H9 (cell line): ENCODE data around the gene TACR1. TPM values are rescaled to one million over a fixed set of nuclear protein-coding genes. Genes with fewer than 3 reads are reported as not detected.

Experiments
- DNase-seq: peaks from one replicate; pipeline ENCODE4 v3.0.0-alpha.2; 2017
- H2AFZ ChIP-seq: one replicate; pipeline ENCODE4 v1.6.1; 2013; ENCODE audit warnings: mild to moderate bottlenecking, low read length, control low read depth, moderate library complexity
- H2AK5ac ChIP-seq: 2 replicates; pipeline ENCODE4 v1.6.1; 2013; ENCODE audit warnings: low read length, control low read depth, mixed read lengths; ENCODE audit not compliant: insufficient read length
- H2BK120ac ChIP-seq: one replicate; pipeline ENCODE4 v1.6.1; 2013; ENCODE audit warnings: low read depth, mild to moderate bottlenecking, low read length, control low read depth, inconsistent platforms; ENCODE audit not compliant: poor library complexity, severe bottlenecking
- H2BK12ac ChIP-seq: 2 replicates; pipeline ENCODE4 v1.6.1; 2013; ENCODE audit warnings: low read length, control low read depth, mixed read lengths, low read depth; ENCODE audit not compliant: insufficient read length
- H2BK15ac ChIP-seq: 2 replicates; pipeline ENCODE4 v1.6.1; 2013; ENCODE audit warnings: low read depth, low read length, control low read depth
- H2BK20ac ChIP-seq: one replicate; pipeline ENCODE4 v1.6.1; 2013; ENCODE audit warnings: low read depth, mild to moderate bottlenecking, low read length, control low read depth, inconsistent platforms; ENCODE audit not compliant: poor library complexity, severe bottlenecking
- H2BK5ac ChIP-seq: 2 replicates; pipeline ENCODE4 v1.6.1; 2013; ENCODE audit warnings: low read length, control low read depth, mixed read lengths; ENCODE audit not compliant: insufficient read length
- H3K14ac ChIP-seq: 2 replicates; pipeline ENCODE4 v1.6.1; 2013; ENCODE audit warnings: low read length, control low read depth; ENCODE audit not compliant: insufficient read depth
- H3K18ac ChIP-seq: 2 replicates; pipeline ENCODE4 v1.6.1; 2013; ENCODE audit warnings: low read depth, mild to moderate bottlenecking, mixed read lengths, low read length, control low read depth; ENCODE audit not compliant: insufficient read length
- H3K23ac ChIP-seq: 2 replicates; pipeline ENCODE4 v1.6.1; 2013; ENCODE audit warnings: low read length, control low read depth, mixed read lengths, low read depth; ENCODE audit not compliant: insufficient read length
- H3K23me2 ChIP-seq: 2 replicates; pipeline ENCODE4 v1.6.1; 2013; ENCODE audit warnings: low read depth, mild to moderate bottlenecking, mixed read lengths, low read length, control low read depth; ENCODE audit not compliant: insufficient read length, poor library complexity, severe bottlenecking
- H3K27ac ChIP-seq: 2 replicates; pipeline ENCODE4 v1.5.1; 2013; ENCODE audit warnings: low read length, control low read depth, mixed read lengths, low read depth; ENCODE audit not compliant: insufficient read length
- H3K27me3 ChIP-seq: 2 replicates; pipeline ENCODE4 v1.6.1; 2013; ENCODE audit warnings: low read length, control low read depth, inconsistent platforms; ENCODE audit not compliant: insufficient read depth
- H3K4ac ChIP-seq: 2 replicates; pipeline ENCODE4 v1.6.1; 2013; ENCODE audit warnings: low read depth, mild to moderate bottlenecking, control low read depth, inconsistent platforms, low read length, moderate library complexity
- H3K4me1 ChIP-seq: 2 replicates; pipeline ENCODE4 v1.6.1; 2013; ENCODE audit warnings: low read length, control low read depth, inconsistent platforms; ENCODE audit not compliant: insufficient read depth
- H3K4me2 ChIP-seq: 2 replicates; pipeline ENCODE4 v1.6.1; 2013; ENCODE audit warnings: low read length, control low read depth, mixed read lengths; ENCODE audit not compliant: insufficient read length, insufficient read depth
- H3K56ac ChIP-seq: 2 replicates; pipeline ENCODE4 v1.6.1; 2013; ENCODE audit warnings: low read depth, mild to moderate bottlenecking, mixed read lengths, low read length, control low read depth; ENCODE audit not compliant: insufficient read length
- H3K79me1 ChIP-seq: 2 replicates; pipeline ENCODE4 v1.6.1; 2013; ENCODE audit warnings: low read depth, mild to moderate bottlenecking, moderate library complexity, low read length, control low read depth, inconsistent platforms; ENCODE audit not compliant: insufficient read depth, poor library complexity, severe bottlenecking
- H3K79me2 ChIP-seq: 2 replicates; pipeline ENCODE4 v1.6.1; 2013; ENCODE audit warnings: low read length, control low read depth, inconsistent platforms; ENCODE audit not compliant: insufficient read depth
- H3K9ac ChIP-seq: 2 replicates; pipeline ENCODE4 v1.6.1; 2013; ENCODE audit warnings: low read length, control low read depth, mixed read lengths; ENCODE audit not compliant: insufficient read length; ENCODE audit errors: extremely low read depth
- H3K9me3 ChIP-seq: one replicate; pipeline ENCODE4 v1.6.1; 2013; ENCODE audit warnings: low read depth, low read length, inconsistent platforms; ENCODE audit not compliant: control insufficient read depth
- H3T11ph ChIP-seq: one replicate; pipeline ENCODE4 v1.6.1; 2013; ENCODE audit warnings: mild to moderate bottlenecking, low read length, control low read depth, inconsistent platforms
- H4K20me1 ChIP-seq: one replicate; pipeline ENCODE4 v1.6.1; 2013; ENCODE audit not compliant: control insufficient read depth, insufficient read length, insufficient read depth
- H4K5ac ChIP-seq: 2 replicates; pipeline ENCODE4 v1.6.1; 2013; ENCODE audit warnings: low read depth, mild to moderate bottlenecking, mixed read lengths, low read length, control low read depth; ENCODE audit not compliant: insufficient read length
- H4K8ac ChIP-seq: replicated peaks from 2 replicates; pipeline ENCODE4 v1.6.1; 2013; ENCODE audit warnings: low read length, control low read depth, mixed read lengths, low read depth; ENCODE audit not compliant: insufficient read length
- H4K91ac ChIP-seq: 2 replicates; pipeline ENCODE4 v1.6.1; 2013; ENCODE audit warnings: low read depth, mild to moderate bottlenecking, moderate library complexity, mixed read lengths, low read length, control low read depth; ENCODE audit not compliant: insufficient read length
- H3K27ac Mint-ChIP-seq, 3 experiments: 2 replicates in 2 of 3; 3 replicates in 1 of 3; pipeline ENCODE4 v1.8.0; 2020 to 2021; ENCODE audit warnings: mixed read lengths in 3 of 3, mild to moderate bottlenecking in 1 of 3, moderate library complexity in 1 of 3
- H3K27me3 Mint-ChIP-seq: 2 replicates; pipeline ENCODE4 v1.8.0; 2021; ENCODE audit warnings: low read depth, mild to moderate bottlenecking, moderate library complexity, mixed read lengths
- H3K36me3 Mint-ChIP-seq, 3 experiments: 2 replicates in 2 of 3; 3 replicates in 1 of 3; pipeline ENCODE4 v1.8.0; 2020 to 2021; ENCODE audit warnings: low read depth in 3 of 3, mixed read lengths in 3 of 3; ENCODE audit not compliant: insufficient read depth in 1 of 3
- H3K4me1 Mint-ChIP-seq, 2 experiments: 2 replicates each; pipeline ENCODE4 v1.8.0; 2020; ENCODE audit warnings: mixed read lengths in 2 of 2
- H3K4me3 Mint-ChIP-seq, 2 experiments: 2 replicates in 1 of 2; 3 replicates in 1 of 2; pipeline ENCODE4 v1.8.0; 2020 to 2021; ENCODE audit warnings: mild to moderate bottlenecking in 2 of 2, mixed read lengths in 2 of 2, moderate library complexity in 1 of 2
- H3K9me3 Mint-ChIP-seq, 2 experiments: 2 replicates in 1 of 2; 3 replicates in 1 of 2; pipeline ENCODE4 v1.8.0; 2020; ENCODE audit warnings: mild to moderate bottlenecking in 2 of 2, mixed read lengths in 2 of 2, moderate library complexity in 1 of 2
- CTCF ChIP-seq: fragments of 200-600 bp; sonication (generic); conservative IDR thresholded peaks from 3 replicates; pipeline ENCODE4 v1.8.0; 2021; ENCODE audit warnings: antibody characterized with exemption, mild to moderate bottlenecking
- WGBS: extraction: QIAGEN DNeasy Blood & Tissue Kit; methylation state at CpG from one replicate; pipeline ENCODE4 v1.1.7; 2013; ENCODE audit warnings: missing lambda C conversion rate, low lambda C conversion rate, mixed read lengths; ENCODE audit not compliant: insufficient read length; ENCODE audit errors: extremely low coverage; 5-methylcytosine and 5-hydroxymethylcytosine counted together
- total RNA-seq: library from RNA; stranded (reverse); gene quantifications from 2 replicates; pipeline ENCODE4 v1.2.1, GENCODE V29; 2021

TACR1 gene
- total RNA-seq, 1 experiment from 2014 or later = 1.4 TPM

- no peak overlapping the region for H2BK5ac ChIP-seq
- no peak overlapping the region for H3T11ph ChIP-seq
- H3K4me1 ChIP-seq = no peaks in the 10 kb centered on the region
- DNase-seq = no peak
- H2BK20ac ChIP-seq = no peak overlapping the region
- H3K23ac ChIP-seq = no peak overlapping the region
- no peaks in the 10 kb centered on the region for H3K79me1 ChIP-seq
- WGBS = no CpG with 5 or more reads among the region's 9 CpGs
- no peak overlapping the region for H3K56ac ChIP-seq
- H2BK12ac ChIP-seq = no peak overlapping the region
- H3K27me3 ChIP-seq = no peaks in the 10 kb centered on the region
- H3K4me3 Mint-ChIP-seq = no peak overlapping the region
- no peak overlapping the region for H3K4me2 ChIP-seq
- H3K18ac ChIP-seq = no peak overlapping the region
- H2AK5ac ChIP-seq = no peak overlapping the region
- no peak overlapping the region for H4K5ac ChIP-seq
- peaks cover 0 to 5% of the 10 kb centered on the region in 2 experiments; a peak in 1 of 4 replicates for H3K4me1 Mint-ChIP-seq
- no peak overlapping the region for H3K4ac ChIP-seq
- no peak overlapping the region for H3K27ac Mint-ChIP-seq
- no peak overlapping the region for H3K14ac ChIP-seq
- H3K36me3 Mint-ChIP-seq = peaks cover 7 to 32% (median 11%) of the 10 kb centered on the region in 3 experiments
- no peak overlapping the region for H4K91ac ChIP-seq
- no peak overlapping the region for H2AFZ ChIP-seq
- no peak overlapping the region for H3K27ac ChIP-seq
- H3K27me3 Mint-ChIP-seq = no peaks in the 10 kb centered on the region
- H3K9me3 Mint-ChIP-seq = peaks cover 30 to 31% of the 10 kb centered on the region in 2 experiments
- TF ChIP-seq CTCF = no peak
- no peaks in the 10 kb centered on the region for H4K20me1 ChIP-seq
- H3K23me2 ChIP-seq = no peaks in the 10 kb centered on the region
- no peak overlapping the region for H2BK15ac ChIP-seq
- H3K79me2 ChIP-seq = no peaks in the 10 kb centered on the region
- H3K9ac ChIP-seq = no peak overlapping the region
- H4K8ac ChIP-seq = no peak overlapping the region
- no peaks in the 10 kb centered on the region for H3K9me3 ChIP-seq
- H2BK120ac ChIP-seq = no peak overlapping the region
These were observed 43.9 kb upstream of the TACR1 start for GRCh38 chr2:75243219-75243618.
